ENCODE results near the gene NLGN4X.

Gene NLGN4X

DNA sequence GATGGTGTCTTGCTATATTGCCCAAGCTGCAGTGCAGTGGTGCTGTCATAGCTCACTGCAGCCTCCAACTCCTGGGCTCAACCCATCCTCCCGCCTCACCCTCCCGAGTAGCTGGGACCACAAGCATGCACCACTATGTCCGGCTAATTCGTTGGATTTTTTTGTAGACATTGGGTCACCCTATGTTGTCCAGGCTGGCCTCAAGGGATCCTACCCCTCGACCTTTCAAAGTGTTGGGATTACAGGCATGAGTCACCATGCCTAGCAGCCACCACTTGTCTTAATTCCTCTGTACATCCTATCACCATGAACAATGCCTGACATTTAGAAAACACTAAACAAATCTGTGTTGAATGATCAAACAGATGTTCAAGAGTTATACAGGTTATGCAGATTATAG lies 76.7 kb downstream of the NLGN4X start:
- DNase-seq (ENCODE audit: low read depth): no peak

DNA sequence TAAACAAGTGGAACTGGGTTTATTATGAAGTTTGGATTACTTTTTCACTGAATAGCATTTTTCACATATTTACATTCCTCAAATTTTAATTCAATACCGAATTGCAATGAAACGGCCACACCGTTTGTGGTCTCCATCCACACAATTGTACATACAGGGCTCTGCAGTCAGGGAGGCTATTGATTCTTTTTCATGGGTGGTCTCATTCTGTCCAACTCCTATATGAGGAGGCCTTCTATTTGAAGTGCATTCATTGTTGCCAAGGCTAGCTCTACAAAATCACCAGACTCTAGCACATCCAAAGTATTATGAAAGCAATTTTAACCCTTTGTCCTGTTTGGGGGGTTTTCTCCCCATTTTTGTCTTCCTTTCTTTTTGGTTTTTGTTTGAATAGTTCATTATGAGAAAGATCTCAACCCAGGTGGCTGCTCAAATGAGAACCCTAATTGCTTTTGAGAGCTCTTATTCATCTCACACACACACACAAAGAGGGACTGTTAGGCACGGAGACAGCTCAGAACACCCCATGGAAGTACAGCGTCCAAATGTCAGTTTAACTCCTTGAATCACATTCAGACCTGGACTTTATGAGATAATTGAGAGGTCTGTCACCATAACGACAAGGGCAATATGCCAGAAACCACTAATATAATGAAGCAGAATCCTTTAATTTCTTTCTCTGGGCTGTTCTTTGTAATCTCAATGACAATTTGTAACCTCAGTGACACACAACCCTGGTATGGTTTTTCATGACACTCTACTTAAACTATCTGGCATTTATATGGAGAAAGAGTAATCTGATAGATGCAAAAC lies 79.4 kb downstream of the NLGN4X start:
- DNase-seq (ENCODE audit: low read depth): no peak

GRCh38 chrX:6134255-6134654 lies 94.4 kb downstream of the NLGN4X start:
- DNase-seq (ENCODE audit: low read depth): no peak

DNA sequence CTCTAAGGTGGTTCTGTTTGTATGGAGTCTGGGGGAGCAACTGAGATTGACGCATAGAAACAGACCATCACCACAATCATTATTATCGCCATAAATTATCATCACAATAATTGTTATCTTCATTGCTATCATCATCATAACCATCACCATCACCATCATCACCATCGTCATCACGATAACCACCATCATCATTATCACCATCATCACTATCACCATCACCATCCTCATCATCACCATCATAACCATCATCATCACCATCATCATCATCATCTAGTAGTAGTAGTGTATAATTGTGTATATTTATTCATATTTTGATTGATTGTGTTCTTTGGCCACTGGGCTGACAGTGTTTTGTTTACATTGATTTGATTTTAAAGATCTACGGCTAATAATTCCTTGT lies 95.7 kb downstream of the NLGN4X start:
- no peak for DNase-seq (ENCODE audit: low read depth)

GRCh38 chrX:6131287-6131686 lies 97.4 kb downstream of the NLGN4X start:
- no peak for DNase-seq (ENCODE audit: low read depth)

GRCh38 chrX:6129195-6129594 lies 99.5 kb downstream of the NLGN4X start:
- no peak for DNase-seq (ENCODE audit: low read depth)

DNA sequence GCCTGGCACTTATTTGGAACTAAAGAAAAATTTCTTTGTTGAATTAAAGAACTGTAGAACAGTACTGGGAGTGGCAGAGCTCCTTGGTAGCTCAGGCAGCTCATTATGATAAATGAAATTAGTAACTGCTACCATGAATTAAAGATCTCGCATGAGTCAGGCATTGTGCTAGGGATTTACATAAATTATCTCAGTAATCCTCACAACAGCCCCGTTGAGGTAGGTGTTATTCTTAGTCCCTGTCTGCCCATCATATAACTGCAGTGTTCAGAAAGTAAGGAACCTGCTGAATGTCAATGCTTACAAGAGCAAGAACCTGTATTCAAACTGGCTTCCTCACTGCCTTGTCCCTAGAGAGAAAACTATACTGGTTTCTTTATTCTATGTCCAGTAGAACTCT lies 108.3 kb downstream of the NLGN4X start:
- DNase-seq (ENCODE audit: low read depth): no peak

GRCh38 chrX:6095469-6095868 lies 133.2 kb downstream of the NLGN4X start:
- no peak for DNase-seq (ENCODE audit: low read depth)

- DNase-seq (ENCODE audit: low read depth): no peak
Observed at GRCh38 chrX:6074532-6074931, 154.1 kb downstream of the NLGN4X start.

DNA sequence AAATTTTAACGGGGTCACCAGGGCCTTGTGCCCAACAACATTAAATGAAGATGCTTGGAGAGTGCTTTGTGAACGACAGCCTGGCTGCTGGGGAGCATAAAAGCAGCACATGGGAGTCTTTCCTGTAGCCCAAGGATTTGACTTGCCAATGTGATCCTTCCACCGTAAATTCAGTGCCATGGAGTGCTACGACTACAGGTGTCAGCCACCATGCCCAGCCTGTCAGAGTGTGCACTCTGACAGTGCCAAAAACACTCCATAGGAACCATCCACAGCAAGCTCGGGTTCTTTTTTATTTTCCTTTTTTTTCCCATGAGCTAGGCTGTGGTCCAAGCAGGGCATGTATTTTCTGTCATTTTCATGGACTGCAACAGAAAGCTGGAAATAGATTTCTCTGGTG lies 156.9 kb downstream of the NLGN4X start:
- no peak for DNase-seq (ENCODE audit: low read depth)

DNA sequence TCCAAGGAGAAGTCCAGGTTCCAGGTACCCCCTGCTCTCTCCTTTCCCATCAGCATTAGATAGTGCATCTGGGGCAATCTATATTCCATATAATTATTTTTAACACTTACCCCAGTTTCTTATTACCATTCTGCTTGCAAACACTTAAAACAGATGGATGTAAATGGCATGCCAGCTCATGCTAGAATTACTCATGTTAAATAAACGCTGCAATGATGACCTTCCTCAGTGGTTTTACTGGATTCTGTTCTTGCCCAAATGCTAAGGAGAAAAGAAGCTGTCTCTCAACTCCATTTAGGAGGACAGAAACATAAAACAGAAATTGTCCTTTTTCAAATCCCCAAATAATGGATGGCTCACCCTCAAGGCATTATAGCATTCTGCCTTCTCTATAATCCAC lies 161.1 kb downstream of the NLGN4X start:
- DNase-seq (ENCODE audit: low read depth): no peak

- DNase-seq (ENCODE audit: low read depth): no peak
Observed at GRCh38 chrX:6053141-6053540, 175.5 kb downstream of the NLGN4X start.

DNA sequence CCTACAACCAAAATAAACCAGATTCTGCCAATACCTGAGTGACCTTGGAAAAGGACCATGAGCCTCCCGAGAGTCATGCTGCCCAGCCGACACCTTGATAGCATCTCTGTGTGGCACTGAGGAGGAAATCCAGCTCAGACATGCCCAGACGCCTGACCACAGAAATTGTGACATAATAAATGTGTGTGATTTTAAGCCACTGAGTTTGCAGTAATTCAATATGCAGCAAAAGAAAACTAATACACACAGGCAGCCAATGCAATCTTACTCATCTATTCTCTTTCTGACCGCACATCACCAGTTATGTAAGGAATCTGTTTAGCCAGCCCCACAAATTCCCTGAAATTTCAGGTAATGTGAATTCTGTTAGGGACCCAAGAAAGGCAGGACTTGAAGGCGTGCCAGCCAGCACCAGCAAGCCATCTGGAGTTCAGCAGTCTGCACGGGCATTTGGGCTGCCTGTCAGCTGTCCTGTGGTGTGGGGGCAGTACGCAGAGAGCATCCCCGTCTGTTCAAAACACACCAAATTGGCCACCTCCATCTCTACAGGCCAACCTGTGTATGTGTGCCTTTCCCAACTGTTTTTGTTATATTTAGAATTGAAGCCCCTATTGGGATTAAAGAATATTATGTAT lies 176.4 kb downstream of the NLGN4X start:
- DNase-seq (ENCODE audit: low read depth): no peak

- DNase-seq (ENCODE audit: low read depth): no peak
Observed at GRCh38 chrX:6049132-6049531, 179.5 kb downstream of the NLGN4X start.

DNA sequence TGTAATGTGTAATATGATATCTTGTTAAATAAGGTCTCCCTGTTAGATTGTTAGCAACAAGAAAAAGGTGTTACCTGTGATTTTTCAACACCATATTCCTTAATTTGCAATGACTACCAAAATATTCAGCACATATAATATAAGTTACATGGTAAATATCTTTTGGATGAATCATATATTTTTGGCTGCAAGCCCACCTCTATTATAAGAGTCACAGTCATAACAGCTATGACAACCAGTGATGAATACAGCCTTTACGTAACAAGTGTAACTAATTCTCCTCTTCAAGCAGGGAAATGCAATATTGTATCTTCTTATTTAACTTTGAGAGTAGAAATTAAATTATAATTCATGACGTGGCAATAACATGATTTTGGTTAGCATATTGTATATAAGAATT lies 187.0 kb downstream of the NLGN4X start:
- DNase-seq (ENCODE audit: low read depth): no peak

GRCh38 chrX:6029014-6029413 lies 199.7 kb downstream of the NLGN4X start:
- DNase-seq (ENCODE audit: low read depth): no peak

DNA sequence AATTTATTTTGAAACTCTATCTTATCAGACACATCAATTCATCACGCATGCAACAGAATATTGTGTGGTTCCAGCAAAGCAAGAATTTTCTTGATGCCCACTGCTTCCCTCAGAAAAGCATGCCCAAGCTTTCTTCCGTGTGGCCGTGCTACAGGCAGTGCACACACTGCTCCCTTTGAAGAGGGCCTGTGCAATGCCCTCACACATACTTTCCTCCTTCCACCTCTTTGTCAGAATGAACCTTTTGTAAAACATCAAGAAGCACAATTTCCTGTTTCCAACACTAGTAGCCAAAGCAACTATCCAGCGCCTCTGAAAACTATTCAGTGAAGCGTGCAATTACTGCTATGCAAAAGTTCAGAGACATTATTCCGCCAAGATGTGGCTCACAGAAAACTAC lies 201.7 kb downstream of the NLGN4X start:
- no peak for DNase-seq (ENCODE audit: low read depth)

DNA sequence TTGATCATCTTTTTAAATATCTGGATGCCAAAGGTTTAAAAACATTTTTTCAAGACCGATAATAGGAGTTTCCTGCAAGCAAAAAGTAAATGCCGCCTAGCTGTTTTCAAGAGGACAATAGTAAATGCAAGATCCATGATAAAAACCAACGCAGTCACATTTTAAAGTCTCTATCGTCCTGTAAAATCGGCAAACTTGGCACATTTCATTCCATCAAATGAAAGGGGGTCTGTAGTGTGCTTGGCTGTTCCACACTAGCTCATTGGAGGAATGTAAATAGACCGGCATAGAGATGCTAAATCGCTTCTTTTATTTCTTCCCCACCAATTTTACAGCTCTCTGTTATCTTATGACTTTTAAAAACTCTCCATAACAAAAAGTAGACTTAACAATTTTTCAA lies 202.2 kb downstream of the NLGN4X start:
- DNase-seq (ENCODE audit: low read depth): no peak

DNA sequence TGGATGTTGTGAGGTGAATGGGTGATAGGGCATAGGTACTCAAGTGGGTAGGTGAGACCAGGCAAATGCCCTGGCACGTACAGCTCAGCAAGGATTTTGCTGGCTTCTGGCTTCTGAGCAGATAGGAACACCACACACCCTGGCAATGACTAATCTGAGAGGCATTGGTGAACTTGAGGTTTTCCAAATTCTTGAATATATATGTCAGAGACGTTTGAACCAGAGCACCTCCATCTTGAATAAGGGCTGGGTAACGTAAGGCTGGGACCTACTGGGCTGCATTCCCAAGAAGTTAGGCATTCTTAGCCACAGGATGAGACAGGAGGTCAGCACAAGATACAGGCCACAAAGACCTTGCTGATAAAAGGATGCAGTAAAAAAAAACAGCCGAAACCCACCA lies 204.5 kb downstream of the NLGN4X start:
- DNase-seq (ENCODE audit: low read depth): no peak

- no peak for DNase-seq (ENCODE audit: low read depth)
Observed at GRCh38 chrX:6021316-6022091, 207.2 kb downstream of the NLGN4X start.

GRCh38 chrX:6019076-6019475 lies 209.6 kb downstream of the NLGN4X start:
- no peak for DNase-seq (ENCODE audit: low read depth)

DNA sequence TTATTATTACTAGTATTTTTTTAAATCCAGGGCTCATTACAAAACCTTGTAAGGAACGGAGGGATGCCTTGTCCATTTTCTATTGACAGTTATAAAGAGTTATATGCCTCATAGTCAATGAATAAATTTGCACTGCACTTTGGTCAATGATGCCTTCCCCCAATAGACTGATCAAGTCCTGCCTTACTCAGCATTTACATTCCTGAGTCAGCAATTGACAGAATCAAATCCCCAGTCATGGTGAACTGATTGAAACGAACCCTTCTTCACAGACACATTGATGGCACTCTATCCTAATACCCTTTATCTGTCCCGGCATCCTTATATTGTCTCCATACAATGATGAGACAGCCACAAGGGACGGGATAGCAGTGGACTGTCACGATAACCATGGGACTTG lies 213.2 kb downstream of the NLGN4X start:
- DNase-seq (ENCODE audit: low read depth): no peak

- DNase-seq (ENCODE audit: low read depth): no peak
Observed at GRCh38 chrX:6012357-6012756, 216.3 kb downstream of the NLGN4X start.

Measured in stimulated activated CD8-positive, alpha-beta memory T cell treated with anti-CD3 and anti-CD28 coated beads, Interleukin-12 subunit alpha, Interleukin-12 subunit beta, amount 100 ng/mL, for 1 hour (primary cell).